NCI-H460 (cell line): ENCODE measurements around the gene ZNF793. TPM values are rescaled to one million over a fixed set of nuclear protein-coding genes. Genes with fewer than 3 reads are reported as not detected.

Experiments
- DNase-seq: peaks from one replicate; pipeline ENCODE4 v3.0.0-alpha.2; 2016; ENCODE audit warnings: low read depth; ENCODE audit errors: extremely low read depth
- polyA plus RNA-seq: library from polyadenylated mRNA; depleted of rRNA; stranded (reverse); fragments of >200 nt; gene quantifications from 2 replicates; pipeline ENCODE4 v1.2.3, GENCODE V29; 2014; cell fraction: nucleus; rRNA removed
- total RNA-seq: library from RNA; depleted of rRNA; stranded (reverse); fragments of >200 nt; shearing (Covaris generic); gene quantifications from 2 replicates; pipeline ENCODE4 v1.2.3, GENCODE V29; 2014; rRNA removed

Gene ZNF793
- total RNA-seq: 0.22 and 0.55 TPM in 2 replicates
- polyA plus RNA-seq: 0.36 and 0.47 TPM in 2 replicates

DNA sequence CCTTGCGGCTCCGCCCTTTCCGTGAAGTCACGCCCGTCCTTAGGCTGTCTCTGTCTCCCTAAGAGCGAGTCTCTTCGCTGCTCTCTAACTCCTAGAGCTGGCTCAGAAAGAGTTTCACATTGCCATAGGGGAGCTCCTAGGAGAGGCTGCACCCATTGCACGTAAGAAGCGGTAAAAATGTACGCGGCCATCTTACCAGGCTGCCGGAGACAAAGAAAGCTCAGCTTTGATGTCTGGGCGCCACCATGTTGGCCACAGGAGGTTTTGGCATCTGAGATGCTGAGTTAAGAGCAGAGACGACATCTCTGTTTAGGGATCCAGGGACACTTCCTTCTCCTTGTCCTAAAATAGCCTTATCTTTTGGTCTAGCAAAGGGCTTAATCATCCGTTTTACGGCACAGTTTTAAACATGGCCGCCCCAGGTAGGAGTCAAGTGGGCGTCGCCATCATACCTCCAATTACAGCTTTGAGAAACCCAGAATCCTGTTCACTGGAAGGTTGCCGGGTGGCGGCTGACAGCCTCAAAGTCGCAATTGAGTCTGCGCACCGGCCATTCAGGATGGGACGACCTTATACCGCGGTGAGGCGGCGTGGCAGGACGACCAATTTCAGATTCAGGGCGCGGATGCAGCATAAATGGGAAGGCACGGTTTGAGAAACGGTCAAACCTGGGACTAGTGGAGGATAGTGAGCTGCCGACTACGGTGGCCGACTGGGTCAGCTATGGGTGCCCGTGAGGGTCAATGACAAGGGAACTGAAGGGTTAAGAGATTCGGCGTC, at the start of gene ZNF793:
ZNF793 (plus strand) TSS at position 553 of the 780 bp plus-strand sequence. CDS start 16,501 bp downstream, outside the sequence.
- DNase-seq: peak; percentile 7

DNA sequence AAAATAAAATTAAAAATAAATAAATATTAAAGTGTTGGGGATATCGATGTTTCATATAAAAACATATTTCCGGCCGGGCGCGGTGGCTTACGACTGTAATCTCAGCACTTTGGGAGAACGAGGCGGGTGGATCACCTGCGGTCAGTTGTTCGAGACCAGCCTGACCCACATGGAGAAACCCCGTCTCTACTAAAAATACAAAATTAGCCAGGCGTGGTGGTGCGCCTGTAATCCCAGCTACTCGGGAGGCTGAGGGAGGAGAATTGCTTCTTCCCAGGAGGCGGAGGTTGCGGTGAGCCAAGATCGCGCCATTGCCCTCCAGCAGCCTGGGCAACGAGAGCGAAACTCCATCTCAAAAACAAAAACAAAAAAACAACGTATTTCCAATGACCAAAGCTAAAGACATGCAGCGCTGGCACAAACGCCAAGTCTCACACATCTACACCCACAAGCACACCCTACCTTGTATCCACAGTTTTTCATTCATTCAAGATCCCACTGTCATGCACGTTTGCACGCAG, 40.4 kb upstream of the ZNF793 start:
- no peak for DNase-seq

DNA sequence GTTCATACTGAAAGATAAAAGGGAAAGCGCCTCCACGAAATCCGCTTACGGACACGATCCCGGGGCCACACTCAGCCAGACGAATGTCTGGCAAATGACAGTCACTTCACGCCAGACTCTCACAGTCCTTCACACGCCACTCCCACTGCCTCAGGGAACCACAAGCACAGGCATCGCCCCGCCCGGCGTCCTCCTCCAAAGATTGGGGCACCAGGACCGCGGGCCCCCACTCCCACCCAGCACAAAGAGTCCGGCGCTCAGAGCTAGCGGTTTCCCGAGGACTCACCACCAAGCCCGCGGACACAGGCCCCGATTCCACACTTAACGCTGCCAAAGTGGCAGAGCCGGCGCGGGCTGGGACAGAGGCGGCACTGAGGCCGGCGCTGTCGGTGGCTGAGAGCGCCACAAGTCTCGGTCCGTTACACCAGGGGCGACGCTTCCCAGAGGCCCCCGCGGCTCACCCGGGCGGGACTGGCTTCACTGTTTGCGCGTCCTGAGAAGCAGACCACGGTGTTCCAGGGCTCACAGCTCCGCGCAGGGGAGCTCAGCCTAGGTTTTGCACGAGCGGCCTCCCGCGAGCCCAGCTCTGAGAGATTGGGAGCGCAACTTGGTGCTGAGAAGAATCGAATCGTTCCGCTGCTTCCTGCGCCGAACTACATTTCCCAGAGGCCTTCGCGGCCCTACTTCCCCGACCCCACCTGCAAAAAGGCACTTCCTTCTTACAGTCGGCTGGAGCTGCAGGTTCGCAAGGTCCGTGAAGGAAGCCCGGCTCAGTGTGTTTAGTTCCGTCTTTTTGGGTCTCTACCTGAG, 39.7 kb upstream of the ZNF793 start, which contains the start of gene ZNF569:
ZNF569 (minus strand) TSS at position 647 of the 810 bp plus-strand sequence. CDS start 22,523 bp downstream, outside the sequence.
- peak; percentile 70 for DNase-seq

DNA sequence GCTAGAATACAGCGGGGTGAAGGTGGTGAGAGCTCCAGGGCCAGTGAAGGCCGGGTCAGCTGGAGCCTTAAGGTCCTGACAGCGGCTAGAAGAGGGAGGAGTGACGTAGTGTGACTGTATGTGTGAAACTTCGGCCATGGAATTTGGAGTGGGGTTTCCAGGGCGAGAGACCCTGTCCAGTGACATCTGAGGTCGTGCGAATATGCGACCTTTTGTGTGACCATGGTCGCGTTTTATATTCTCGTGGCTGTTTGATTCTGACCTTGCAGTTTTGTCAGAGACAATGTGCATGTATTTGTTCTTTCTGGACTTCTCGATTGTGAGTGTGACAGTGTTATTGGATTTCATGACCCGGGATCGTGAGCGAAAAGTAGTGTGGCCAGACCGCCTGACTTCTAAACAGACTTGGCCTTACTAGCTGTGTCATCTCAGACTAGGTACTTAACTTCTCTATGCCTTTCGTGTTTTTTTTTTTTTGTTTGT, 39.1 kb upstream of the ZNF793 start:
- DNase-seq: no peak

DNA sequence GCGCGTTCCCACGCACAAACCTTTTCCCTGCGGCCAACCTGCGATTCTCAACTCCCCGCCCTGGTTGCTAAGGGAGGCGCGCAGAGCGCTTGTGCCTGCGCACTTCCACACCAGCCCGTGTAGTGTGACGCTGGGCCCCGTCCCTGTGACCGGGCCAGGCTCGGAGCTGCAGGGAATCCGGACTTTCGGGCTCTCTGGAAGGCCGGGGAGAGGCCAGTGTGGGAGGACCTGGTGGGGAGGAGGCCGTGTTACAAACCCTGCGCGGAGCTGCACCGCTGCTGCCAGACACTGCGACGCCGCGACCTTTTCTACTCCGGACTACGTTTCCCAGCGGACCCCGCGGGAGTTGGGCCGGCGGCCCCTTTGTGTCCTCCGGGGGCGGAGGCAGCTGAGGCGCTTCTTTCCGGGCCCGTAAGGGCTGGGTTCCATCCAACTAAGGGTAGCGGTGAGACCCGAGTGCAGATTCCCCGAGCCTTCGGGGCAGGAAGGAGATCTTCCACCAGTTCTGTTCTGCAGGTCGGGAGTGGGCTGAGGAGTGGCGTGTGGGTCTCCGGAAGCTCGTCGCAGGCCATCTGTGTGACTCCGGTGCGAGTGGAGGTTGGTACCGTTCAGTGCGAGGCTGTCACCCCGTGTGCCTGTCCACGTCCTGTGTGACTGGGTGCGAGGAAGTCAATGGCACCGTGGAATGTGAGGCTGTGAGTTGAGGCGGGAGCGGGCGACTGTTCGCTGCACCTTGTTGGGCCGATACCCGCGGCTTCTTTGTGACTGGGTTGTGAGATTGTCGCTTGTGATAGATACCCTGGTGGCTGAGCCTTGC, 37.6 kb upstream of the ZNF793 start, which contains the start of gene ZNF570:
ZNF570 (plus strand) TSS at position 396 of the 817 bp plus-strand sequence. CDS start 999 bp downstream, outside the sequence.
- peak; percentile 40 for DNase-seq

DNA sequence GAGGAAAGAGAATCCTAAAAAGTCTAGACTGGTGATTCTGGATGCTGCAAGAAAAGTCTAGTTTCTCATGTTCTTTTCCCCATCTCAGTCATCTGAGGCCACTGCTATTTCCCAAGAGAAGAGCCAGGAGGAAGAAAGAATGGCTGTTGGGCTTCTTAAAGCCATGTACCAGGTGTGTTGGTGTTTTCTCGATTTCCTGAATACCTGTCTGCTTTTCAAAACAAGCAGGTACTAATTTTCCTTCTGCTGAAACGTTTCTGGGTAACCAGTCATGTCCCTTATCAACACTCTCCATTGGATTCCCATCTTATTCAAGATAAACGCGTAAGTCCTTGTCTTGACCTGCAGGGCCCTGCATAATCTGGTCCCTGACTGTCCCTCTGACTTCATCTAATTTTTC, 36.5 kb upstream of the ZNF793 start:
- DNase-seq: no peak

DNA sequence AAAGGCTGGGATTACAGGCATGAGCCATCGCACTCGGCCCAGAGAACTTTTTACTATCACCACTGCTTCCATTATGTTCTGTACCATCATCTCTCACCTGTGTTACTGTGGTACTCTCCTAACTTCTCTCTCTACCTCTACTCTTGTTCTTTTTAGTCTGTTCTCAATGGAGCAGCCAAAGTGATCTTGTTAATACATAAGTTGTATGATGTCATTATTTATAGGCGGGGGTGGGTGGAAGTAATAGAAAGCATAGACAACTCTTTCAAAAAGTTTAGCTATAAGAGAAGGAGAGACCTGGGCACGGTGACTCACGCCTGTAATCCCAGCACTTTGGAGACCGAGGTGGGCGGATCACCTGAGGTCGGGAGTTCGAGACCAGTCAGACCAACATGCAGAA, 34.6 kb upstream of the ZNF793 start:
- no peak for DNase-seq

DNA sequence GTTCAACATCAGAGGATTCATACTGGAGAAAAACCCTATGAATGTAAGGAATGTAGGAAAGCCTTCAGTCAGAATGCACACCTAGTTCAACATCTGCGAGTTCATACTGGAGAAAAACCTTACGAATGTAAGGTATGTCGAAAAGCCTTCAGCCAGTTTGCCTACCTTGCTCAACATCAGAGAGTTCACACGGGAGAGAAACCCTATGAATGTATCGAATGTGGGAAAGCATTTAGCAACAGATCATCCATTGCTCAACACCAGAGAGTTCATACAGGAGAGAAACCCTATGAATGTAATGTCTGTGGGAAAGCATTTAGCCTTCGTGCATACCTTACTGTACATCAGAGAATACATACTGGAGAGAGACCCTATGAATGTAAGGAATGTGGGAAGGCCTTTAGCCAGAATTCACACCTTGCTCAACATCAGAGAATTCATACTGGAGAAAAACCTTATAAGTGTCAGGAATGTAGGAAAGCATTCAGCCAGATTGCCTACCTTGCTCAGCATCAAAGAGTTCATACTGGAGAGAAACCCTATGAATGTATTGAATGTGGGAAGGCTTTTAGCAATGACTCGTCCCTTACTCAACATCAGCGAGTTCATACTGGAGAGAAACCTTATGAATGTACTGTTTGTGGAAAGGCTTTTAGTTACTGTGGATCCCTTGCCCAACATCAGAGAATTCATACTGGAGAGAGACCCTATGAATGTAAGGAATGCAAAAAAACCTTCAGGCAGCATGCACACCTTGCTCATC, 22.2 kb upstream of the ZNF793 start:
- DNase-seq: no peak

DNA sequence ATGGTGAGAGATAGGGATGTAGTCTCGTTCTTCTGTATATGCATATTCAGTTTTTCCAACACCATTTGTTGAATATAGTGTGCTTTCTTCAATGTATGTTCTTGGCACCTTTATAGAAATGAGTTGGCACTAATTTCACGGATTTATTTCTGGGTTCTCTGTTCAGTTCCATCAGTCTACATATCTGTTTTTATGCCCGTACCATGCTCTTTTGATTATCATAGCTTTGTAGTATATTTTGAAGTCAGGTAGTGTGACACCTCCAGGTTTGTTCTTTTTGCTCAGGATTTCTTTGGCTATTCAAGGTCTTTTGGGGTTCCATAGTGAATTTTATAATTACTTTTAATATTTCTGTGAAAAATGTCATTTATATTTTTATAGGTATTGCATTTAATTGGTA, 14.5 kb upstream of the ZNF793 start:
- no peak for DNase-seq

DNA sequence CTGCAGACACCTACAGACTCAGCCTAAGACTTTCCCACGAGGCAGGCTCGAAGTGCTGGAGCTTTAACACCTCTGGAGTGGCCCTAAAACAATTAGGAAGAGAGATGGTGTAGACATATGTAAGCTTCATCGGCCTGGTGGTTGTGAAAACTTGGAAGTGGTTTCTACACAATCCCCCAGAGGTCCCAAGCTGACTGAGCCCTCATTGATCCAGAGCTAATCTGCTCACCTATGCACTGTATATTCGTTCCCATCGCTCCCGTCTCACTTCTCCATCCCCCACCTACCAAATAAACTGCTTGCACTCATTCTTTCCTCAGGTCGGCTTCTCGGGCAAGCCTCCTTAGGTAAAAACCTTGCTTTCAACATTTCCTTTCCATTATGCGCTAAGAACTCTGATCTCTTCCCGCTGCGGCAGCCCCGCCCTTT, 767 bp upstream of the ZNF793 start:
- DNase-seq: no peak

DNA sequence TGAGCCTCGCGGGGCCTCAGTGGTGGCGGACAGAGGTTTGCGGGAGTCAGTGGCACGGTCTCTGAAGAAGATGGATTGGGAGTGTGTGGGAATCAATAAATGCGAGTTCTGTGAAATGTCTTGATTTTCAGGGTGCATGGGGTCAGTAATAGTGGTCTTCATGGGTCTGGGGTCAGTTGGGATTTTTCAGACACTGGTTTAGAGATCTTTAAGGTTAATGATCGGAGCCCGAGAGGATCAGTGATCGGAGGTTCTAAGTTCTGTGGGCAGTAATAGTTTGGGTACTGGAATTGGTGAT, 377 bp downstream of the ZNF793 start:
- no peak for DNase-seq

DNA sequence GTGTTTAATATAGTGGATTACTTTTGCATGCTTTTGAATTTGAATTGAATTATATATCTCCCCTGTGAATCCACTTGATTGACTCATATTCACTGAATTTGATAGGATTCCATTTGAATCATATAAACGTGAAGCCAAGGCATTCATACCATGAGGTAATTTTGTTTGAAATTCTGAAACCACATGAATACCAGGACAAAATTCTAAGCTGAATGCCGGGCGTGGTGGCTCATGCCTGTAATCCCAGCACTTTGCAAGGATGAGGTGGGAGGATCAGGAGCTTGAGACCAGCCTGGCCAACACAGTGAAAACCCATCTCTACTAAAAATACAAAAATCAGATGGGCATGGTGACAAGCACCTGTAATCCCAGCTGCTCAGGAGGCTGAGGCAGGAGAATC, 4.4 kb downstream of the ZNF793 start:
- DNase-seq: no peak

DNA sequence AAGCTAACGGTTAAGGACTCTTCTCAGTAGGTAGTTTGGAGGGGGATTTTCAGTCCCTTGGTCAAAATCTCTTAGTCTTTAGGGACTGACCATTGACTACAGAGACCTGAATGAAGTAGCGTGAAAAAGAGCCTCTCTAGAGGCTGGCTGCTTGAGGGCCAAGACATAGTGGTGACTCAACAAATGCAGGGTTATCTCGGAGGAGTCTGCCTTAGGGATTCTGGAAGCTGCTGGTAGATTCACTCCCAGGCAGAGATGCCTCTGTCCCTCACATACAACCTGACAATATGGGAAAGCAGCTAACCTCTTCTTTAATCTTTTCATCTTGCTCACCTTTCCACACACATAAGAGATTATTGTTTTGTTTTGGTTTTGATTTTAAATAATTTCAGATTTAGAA, 5.1 kb downstream of the ZNF793 start:
- no peak for DNase-seq

DNA sequence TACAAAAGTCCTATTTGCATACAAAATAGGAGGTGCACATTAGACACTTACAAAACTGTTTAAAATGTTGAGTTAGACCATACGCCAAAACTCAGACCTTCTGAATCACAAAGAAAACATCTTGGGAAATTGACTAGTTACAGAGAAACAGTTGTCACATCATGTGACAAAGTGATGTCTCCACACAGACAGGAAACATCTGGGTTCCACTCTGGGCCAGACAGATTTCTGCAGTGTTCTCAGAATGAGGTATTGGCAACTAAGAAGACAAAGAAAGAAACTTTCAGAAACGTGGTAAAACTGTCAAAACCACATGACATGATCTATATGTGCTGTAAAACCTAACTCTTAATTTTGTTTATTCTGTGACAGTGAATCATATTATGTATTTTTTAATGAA, 6.7 kb downstream of the ZNF793 start:
- DNase-seq: no peak

DNA sequence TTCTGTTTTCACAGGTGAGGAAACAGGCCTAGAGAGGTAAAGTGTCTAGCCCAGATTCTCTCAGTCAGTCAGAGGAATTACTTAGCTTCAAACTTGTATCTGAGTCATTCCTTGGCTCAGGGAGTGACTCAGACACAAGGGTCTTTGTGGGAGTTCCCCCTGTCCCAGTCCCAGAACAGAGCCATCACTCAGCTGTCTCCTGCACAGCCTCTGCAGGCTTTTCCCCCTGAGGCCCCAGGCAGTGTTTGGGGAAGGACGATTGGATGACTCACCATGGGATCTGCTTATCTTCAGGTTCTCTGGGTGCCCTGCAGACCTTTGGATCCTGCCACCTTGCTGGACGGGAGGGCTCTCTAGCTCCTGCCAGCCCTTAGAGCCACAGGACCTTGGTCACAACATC, 13.2 kb downstream of the ZNF793 start:
- no peak for DNase-seq

DNA sequence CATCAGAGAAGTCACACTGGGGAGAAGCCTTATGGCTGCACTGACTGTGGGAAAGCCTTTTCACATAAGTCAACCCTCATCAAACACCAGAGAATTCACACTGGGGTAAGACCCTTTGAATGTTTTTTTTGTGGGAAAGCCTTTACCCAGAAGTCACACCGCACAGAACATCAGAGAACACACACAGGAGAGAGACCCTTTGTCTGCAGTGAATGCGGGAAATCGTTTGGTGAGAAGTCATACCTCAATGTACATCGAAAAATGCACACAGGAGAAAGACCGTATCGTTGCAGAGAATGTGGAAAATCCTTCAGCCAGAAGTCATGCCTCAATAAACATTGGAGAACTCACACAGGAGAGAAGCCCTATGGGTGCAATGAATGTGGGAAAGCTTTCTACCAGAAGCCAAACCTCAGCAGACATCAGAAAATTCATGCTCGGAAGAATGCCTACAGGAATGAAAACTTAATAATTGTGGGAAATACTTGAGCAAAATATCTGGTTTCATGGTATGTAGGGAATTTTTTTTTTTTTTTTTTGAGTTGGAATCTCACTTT, 30.7 kb downstream of the ZNF793 start:
- no peak for DNase-seq

DNA sequence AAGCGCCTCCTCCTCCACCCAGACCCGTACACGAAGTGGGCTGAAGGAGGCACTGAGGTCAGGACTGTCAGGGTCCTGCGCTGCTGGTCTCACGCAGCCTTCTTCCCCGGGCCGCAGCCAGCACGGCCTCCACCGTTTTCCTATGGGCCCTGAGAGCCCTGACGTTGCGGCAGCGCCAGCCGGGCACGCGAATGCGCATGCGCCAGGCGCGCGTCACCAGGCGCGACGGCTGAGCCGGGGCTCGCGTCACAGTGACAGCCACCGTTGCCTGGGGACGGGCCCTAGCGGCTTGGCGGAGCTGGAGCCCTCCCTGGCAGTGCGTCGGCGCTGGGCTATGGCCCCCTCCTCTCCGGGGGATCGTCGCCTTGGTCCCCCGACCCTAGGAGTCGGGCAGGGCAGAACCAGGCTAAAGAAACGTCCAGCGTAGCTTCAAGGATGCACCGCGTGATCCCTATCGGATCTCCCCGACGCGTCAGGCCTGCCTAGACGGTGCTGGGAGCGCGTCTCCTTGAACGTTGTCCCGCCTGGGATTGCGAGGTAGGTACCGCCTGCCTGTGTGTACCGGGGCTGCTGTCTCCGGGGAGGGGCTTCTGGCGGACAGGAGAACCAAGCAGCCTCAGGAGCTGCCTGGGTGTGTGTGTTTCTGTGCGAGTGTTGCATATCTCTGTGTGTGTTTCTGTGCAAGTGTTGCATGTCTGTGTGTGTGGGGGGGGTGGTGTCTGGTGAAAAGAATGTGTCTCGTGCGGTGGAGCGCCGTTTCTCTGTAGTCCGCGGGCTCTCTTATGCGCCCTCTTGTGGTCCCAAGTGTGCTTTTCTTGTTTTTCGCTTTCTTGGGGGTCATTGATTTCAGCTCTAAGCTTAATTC, 44.6 kb downstream of the ZNF793 start:
- DNase-seq: no peak

DNA sequence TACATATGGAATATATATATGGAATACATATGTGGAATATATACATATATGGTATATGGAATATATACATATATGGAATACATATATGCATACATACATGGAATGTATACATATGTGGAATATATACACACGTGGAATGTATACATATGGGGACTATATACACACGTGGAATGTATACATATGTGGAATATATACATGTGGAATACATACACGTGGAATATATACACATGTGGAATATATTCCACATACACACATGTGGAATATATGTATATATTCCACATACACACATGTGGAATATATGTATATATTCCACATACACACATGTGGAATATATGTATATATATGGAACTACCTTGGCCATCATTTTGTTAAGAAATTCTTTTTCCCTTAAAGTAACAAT, 56.8 kb downstream of the ZNF793 start:
- DNase-seq: no peak
